ENCODE results near the gene CCSER1.

GRCh38 chr4:90189178-90189577, 62.0 kb downstream of the CCSER1 start:
- TF ChIP-seq POLR2A (IDR thresholded peaks at IDR 0.05) (no peak), CTCF (IDR thresholded peaks at IDR 0.05) (no peak)
